ENCODE data around the gene RAP1GAP. TPM values are rescaled to one million over a fixed set of nuclear protein-coding genes. Genes with fewer than 3 reads are reported as not detected.

RAP1GAP gene
- polyA plus RNA-seq, 4 donors = 15.9 to 81.8 (median 19.4) TPM

DNA sequence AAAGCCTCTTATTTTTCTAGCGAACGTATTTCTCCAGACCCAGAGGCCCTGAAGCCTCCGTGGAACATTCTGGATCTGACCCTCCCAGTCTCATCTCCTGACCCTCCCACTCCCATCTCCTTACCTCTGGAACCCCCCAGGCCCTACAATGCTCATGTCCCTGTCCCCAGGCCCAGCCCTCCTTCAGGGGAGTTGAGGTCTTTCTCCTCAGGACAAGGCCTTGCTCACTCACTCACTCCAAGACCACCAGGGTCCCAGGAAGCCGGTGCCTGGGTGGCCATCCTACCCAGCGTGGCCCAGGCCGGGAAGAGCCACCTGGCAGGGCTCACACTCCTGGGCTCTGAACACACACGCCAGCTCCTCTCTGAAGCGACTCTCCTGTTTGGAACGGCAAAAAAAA, 91.2 kb downstream of the RAP1GAP start:
- no peaks in the 10 kb centered on the region for H3K36me3 ChIP-seq (ENCODE audit: control insufficient read depth in 3 of 3, insufficient read depth in 2 of 3, low read depth in 1 of 3, low read length in 3 of 3)
- peaks cover 0 to 6% (median 0%) of the 10 kb centered on the region in 3 donors for H3K4me1 ChIP-seq (ENCODE audit: control insufficient read depth in 3 of 3, insufficient read depth in 2 of 3, low read depth in 1 of 3, low read length in 2 of 3)
- H3K27me3 ChIP-seq (ENCODE audit: control insufficient read depth in 3 of 3, insufficient read depth in 3 of 3, low read length in 3 of 3) = peaks cover 0 to 4% (median 0%) of the 10 kb centered on the region in 3 donors
- no peak for FAIRE-seq
- DNase-seq = no peak
- H3K4me3 ChIP-seq (ENCODE audit: low read depth in 1 of 3, low read length in 3 of 3) = no peak overlapping the region
- WGBS, 3 donors = 86 to 87% (median 86%) methylated on average over 9 of the region's 9 CpGs
- no peak overlapping the region for H3K27ac ChIP-seq (ENCODE audit: low read depth in 1 of 3, low read length in 2 of 3)
- peaks cover 0 to 5% of the 10 kb centered on the region in 2 donors for H3K9me3 ChIP-seq (ENCODE audit: control insufficient read depth in 2 of 2, insufficient read depth in 1 of 2, low read depth in 1 of 2, low read length in 1 of 2)

DNA sequence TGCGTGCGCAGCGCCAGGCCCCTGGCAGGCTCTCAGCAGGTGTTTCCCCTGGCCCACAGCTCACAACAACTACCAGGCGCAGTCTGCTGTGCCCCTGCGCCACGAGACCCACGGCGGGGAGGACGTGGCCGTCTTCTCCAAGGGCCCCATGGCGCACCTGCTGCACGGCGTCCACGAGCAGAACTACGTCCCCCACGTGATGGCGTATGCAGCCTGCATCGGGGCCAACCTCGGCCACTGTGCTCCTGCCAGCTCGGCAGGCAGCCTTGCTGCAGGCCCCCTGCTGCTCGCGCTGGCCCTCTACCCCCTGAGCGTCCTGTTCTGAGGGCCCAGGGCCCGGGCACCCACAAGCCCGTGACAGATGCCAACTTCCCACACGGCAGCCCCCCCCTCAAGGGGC, 91.8 kb downstream of the RAP1GAP start:
- H3K27ac ChIP-seq (ENCODE audit: low read depth in 1 of 3, low read length in 2 of 3) = no peak overlapping the region
- H3K4me1 ChIP-seq (ENCODE audit: control insufficient read depth in 3 of 3, insufficient read depth in 2 of 3, low read depth in 1 of 3, low read length in 2 of 3) = peaks cover 0 to 6% (median 0%) of the 10 kb centered on the region in 3 donors
- peaks cover 0 to 8% of the 10 kb centered on the region in 2 donors for H3K9me3 ChIP-seq (ENCODE audit: control insufficient read depth in 2 of 2, insufficient read depth in 1 of 2, low read depth in 1 of 2, low read length in 1 of 2)
- no peak for FAIRE-seq
- 89 to 90% (median 89%) methylated on average over 26 of the region's 26 CpGs for WGBS, 3 donors
- no peak overlapping the region for H3K4me3 ChIP-seq (ENCODE audit: low read depth in 1 of 3, low read length in 3 of 3)
- H3K27me3 ChIP-seq (ENCODE audit: control insufficient read depth in 3 of 3, insufficient read depth in 3 of 3, low read length in 3 of 3) = peaks cover 0 to 3% (median 0%) of the 10 kb centered on the region in 3 donors
- DNase-seq = no peak
- H3K36me3 ChIP-seq (ENCODE audit: control insufficient read depth in 3 of 3, insufficient read depth in 2 of 3, low read depth in 1 of 3, low read length in 3 of 3) = no peaks in the 10 kb centered on the region

DNA sequence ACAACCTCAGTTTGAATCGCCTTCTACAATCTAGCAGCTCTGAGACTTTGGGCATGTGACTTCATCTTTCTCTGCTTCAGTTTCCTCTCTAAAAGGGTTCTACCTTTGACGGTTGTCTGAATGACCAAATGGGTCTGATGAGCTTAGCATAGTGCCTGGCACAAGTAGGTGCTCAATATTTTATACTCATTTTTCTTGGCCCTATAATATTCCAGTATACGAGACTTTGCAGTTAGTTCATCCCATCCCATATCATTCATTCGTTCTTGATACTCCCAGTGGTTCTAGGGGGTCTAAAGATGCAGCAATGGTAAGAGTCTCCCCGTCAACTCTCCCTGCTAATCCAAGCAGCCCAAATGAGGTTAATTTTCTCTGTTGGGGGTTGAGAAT, 92.4 kb downstream of the RAP1GAP start:
- H3K36me3 ChIP-seq (ENCODE audit: control insufficient read depth in 3 of 3, insufficient read depth in 2 of 3, low read depth in 1 of 3, low read length in 3 of 3) = no peaks in the 10 kb centered on the region
- peaks cover 0 to 6% (median 0%) of the 10 kb centered on the region in 3 donors for H3K4me1 ChIP-seq (ENCODE audit: control insufficient read depth in 3 of 3, insufficient read depth in 2 of 3, low read depth in 1 of 3, low read length in 2 of 3)
- 82 to 90% (median 90%) methylated on average over 5 of the region's 5 CpGs for WGBS, 3 donors
- no peak overlapping the region for H3K4me3 ChIP-seq (ENCODE audit: low read depth in 1 of 3, low read length in 3 of 3)
- DNase-seq (no peak), FAIRE-seq (no peak)
- peaks cover 0 to 3% (median 0%) of the 10 kb centered on the region in 3 donors for H3K27me3 ChIP-seq (ENCODE audit: control insufficient read depth in 3 of 3, insufficient read depth in 3 of 3, low read length in 3 of 3)
- H3K27ac ChIP-seq (ENCODE audit: low read depth in 1 of 3, low read length in 2 of 3) = no peak overlapping the region
- peaks cover 0 to 13% of the 10 kb centered on the region in 2 donors for H3K9me3 ChIP-seq (ENCODE audit: control insufficient read depth in 2 of 2, insufficient read depth in 1 of 2, low read depth in 1 of 2, low read length in 1 of 2)

GRCh38 chr1:21576031-21576797, 92.9 kb downstream of the RAP1GAP start:
- Histone ChIP-seq H3K36me3 (ENCODE audit: control insufficient read depth in 3 of 3, insufficient read depth in 2 of 3, low read depth in 1 of 3, low read length in 3 of 3) (no peaks in the 10 kb centered on the region), H3K4me3 (ENCODE audit: low read depth in 1 of 3, low read length in 3 of 3) (no peak overlapping the region), H3K4me1 (ENCODE audit: control insufficient read depth in 3 of 3, insufficient read depth in 2 of 3, low read depth in 1 of 3, low read length in 2 of 3) (peaks cover 0 to 6% (median 0%) of the 10 kb centered on the region in 3 donors), H3K9me3 (ENCODE audit: control insufficient read depth in 2 of 2, insufficient read depth in 1 of 2, low read depth in 1 of 2, low read length in 1 of 2) (peaks cover 0 to 15% of the 10 kb centered on the region in 2 donors), H3K27ac (ENCODE audit: low read depth in 1 of 3, low read length in 2 of 3) (no peak overlapping the region), H3K27me3 (ENCODE audit: control insufficient read depth in 3 of 3, insufficient read depth in 3 of 3, low read length in 3 of 3) (peaks cover 0 to 3% (median 0%) of the 10 kb centered on the region in 3 donors)
- WGBS, 3 donors = 79 to 92% (median 88%) methylated on average over 7 of the region's 7 CpGs
- DNase-seq = no peak
- no peak for FAIRE-seq

- Histone ChIP-seq H3K27ac (ENCODE audit: low read depth in 1 of 3, low read length in 2 of 3) (no peak overlapping the region), H3K9me3 (ENCODE audit: control insufficient read depth in 2 of 2, insufficient read depth in 1 of 2, low read depth in 1 of 2, low read length in 1 of 2) (peaks cover 0 to 15% of the 10 kb centered on the region in 2 donors), H3K36me3 (ENCODE audit: control insufficient read depth in 3 of 3, insufficient read depth in 2 of 3, low read depth in 1 of 3, low read length in 3 of 3) (no peaks in the 10 kb centered on the region), H3K4me3 (ENCODE audit: low read depth in 1 of 3, low read length in 3 of 3) (no peak overlapping the region), H3K4me1 (ENCODE audit: control insufficient read depth in 3 of 3, insufficient read depth in 2 of 3, low read depth in 1 of 3, low read length in 2 of 3) (peaks cover 0 to 6% (median 0%) of the 10 kb centered on the region in 3 donors), H3K27me3 (ENCODE audit: control insufficient read depth in 3 of 3, insufficient read depth in 3 of 3, low read length in 3 of 3) (peaks cover 0 to 3% (median 0%) of the 10 kb centered on the region in 3 donors)
- DNase-seq = no peak
- WGBS, 3 donors = 82 to 90% (median 87%) methylated on average over 18 of the region's 18 CpGs
- FAIRE-seq = no peak
These were observed 93.7 kb downstream of the RAP1GAP start for GRCh38 chr1:21575351-21575942.

GRCh38 chr1:21574466-21575151, 94.5 kb downstream of the RAP1GAP start:
- H3K4me3 ChIP-seq (ENCODE audit: low read depth in 1 of 3, low read length in 3 of 3) = no peak overlapping the region
- peaks cover 0 to 3% (median 0%) of the 10 kb centered on the region in 3 donors for H3K27me3 ChIP-seq (ENCODE audit: control insufficient read depth in 3 of 3, insufficient read depth in 3 of 3, low read length in 3 of 3)
- FAIRE-seq = no peak
- no peaks in the 10 kb centered on the region for H3K36me3 ChIP-seq (ENCODE audit: control insufficient read depth in 3 of 3, insufficient read depth in 2 of 3, low read depth in 1 of 3, low read length in 3 of 3)
- no peak for DNase-seq
- 25 to 40% (median 33%) methylated on average over 31 of the region's 31 CpGs for whole genome bisulfite sequencing, 3 donors
- H3K4me1 ChIP-seq (ENCODE audit: control insufficient read depth in 3 of 3, insufficient read depth in 2 of 3, low read depth in 1 of 3, low read length in 2 of 3) = peaks cover 0 to 9% (median 0%) of the 10 kb centered on the region in 3 donors
- H3K27ac ChIP-seq (ENCODE audit: low read depth in 1 of 3, low read length in 2 of 3) = peak overlapping the region in 2 of 3 donors; percentile 4 to 56
- H3K9me3 ChIP-seq (ENCODE audit: control insufficient read depth in 2 of 2, insufficient read depth in 1 of 2, low read depth in 1 of 2, low read length in 1 of 2) = peaks cover 0 to 10% of the 10 kb centered on the region in 2 donors

GRCh38 chr1:21573971-21574465, 95.1 kb downstream of the RAP1GAP start:
- peak; percentile 31 to 59 for DNase-seq
- Histone ChIP-seq H3K4me3 (ENCODE audit: low read depth in 1 of 3, low read length in 3 of 3) (no peak overlapping the region), H3K9me3 (ENCODE audit: control insufficient read depth in 2 of 2, insufficient read depth in 1 of 2, low read depth in 1 of 2, low read length in 1 of 2) (peaks cover 0 to 10% of the 10 kb centered on the region in 2 donors), H3K27me3 (ENCODE audit: control insufficient read depth in 3 of 3, insufficient read depth in 3 of 3, low read length in 3 of 3) (peaks cover 0 to 3% (median 0%) of the 10 kb centered on the region in 3 donors), H3K27ac (ENCODE audit: low read depth in 1 of 3, low read length in 2 of 3) (no peak overlapping the region), H3K36me3 (ENCODE audit: control insufficient read depth in 3 of 3, insufficient read depth in 2 of 3, low read depth in 1 of 3, low read length in 3 of 3) (no peaks in the 10 kb centered on the region), H3K4me1 (ENCODE audit: control insufficient read depth in 3 of 3, insufficient read depth in 2 of 3, low read depth in 1 of 3, low read length in 2 of 3) (peaks cover 0 to 12% (median 0%) of the 10 kb centered on the region in 3 donors)
- 12 to 14% (median 14%) methylated on average over 11 of the region's 11 CpGs for WGBS, 3 donors
- no peak for FAIRE-seq

DNA sequence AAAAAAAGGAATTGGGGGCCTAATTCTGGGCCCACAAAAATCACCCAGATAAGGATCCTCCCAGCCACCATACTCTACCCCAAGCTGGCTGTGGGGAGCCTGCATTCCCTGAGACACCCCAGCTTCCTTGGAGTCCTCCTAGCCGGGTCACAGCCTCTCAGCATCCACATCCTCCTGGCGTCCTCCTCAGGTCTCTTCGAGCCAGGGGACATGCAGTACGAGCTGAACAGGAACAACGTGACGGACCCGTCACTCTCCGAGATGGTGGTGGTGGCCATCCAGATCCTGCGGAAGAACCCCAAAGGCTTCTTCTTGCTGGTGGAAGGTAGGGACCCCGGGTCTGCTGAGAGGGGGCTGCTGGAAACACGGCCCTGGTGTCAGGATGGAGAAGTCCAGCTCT, 95.7 kb downstream of the RAP1GAP start:
- Histone ChIP-seq H3K36me3 (ENCODE audit: control insufficient read depth in 3 of 3, insufficient read depth in 2 of 3, low read depth in 1 of 3, low read length in 3 of 3) (no peaks in the 10 kb centered on the region), H3K4me3 (ENCODE audit: low read depth in 1 of 3, low read length in 3 of 3) (no peak overlapping the region), H3K9me3 (ENCODE audit: control insufficient read depth in 2 of 2, insufficient read depth in 1 of 2, low read depth in 1 of 2, low read length in 1 of 2) (peaks cover 0 to 10% of the 10 kb centered on the region in 2 donors), H3K27ac (ENCODE audit: low read depth in 1 of 3, low read length in 2 of 3) (no peak overlapping the region), H3K4me1 (ENCODE audit: control insufficient read depth in 3 of 3, insufficient read depth in 2 of 3, low read depth in 1 of 3, low read length in 2 of 3) (peaks cover 0 to 12% (median 0%) of the 10 kb centered on the region in 3 donors), H3K27me3 (ENCODE audit: control insufficient read depth in 3 of 3, insufficient read depth in 3 of 3, low read length in 3 of 3) (peaks cover 0 to 3% (median 0%) of the 10 kb centered on the region in 3 donors)
- no peak for FAIRE-seq
- DNase-seq = no peak
- 76 to 82% (median 77%) methylated on average over 11 of the region's 11 CpGs for WGBS, 3 donors

Data from small intestine (tissue), 7 donors.